GM18861 (cell line): Measurements from ENCODE around the gene CXCL14.

ENCODE experiments used
- ATAC-seq: cut with Tn5 transposase; IDR thresholded peaks from one replicate; pipeline ENCODE4 v1.9.1; 2021; ENCODE audit not compliant: unreplicated experiment

The CXCL14 gene

DNA sequence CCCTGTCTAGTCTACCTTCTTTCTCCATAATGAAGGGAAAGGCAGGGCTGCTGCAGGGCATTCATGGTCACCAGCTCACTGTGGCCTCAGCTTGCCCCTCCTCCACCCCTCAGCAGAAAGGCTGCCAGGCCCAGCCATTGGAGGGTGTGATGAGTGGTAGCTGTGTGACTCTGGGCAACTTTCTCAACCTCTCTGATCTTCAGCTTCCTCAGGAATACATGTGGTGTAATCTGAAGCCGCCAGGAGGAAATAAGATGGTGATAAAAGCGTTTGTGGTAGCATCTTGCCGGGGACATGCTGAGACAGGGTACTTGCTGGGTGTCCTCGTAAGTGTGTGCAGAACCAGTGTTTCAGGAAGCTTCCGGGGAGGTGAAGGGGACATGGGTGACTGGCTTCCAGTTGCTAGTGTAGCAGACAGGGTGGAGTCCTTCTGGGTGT, 9.8 kb downstream of the CXCL14 start:
- ATAC-seq: no peak

DNA sequence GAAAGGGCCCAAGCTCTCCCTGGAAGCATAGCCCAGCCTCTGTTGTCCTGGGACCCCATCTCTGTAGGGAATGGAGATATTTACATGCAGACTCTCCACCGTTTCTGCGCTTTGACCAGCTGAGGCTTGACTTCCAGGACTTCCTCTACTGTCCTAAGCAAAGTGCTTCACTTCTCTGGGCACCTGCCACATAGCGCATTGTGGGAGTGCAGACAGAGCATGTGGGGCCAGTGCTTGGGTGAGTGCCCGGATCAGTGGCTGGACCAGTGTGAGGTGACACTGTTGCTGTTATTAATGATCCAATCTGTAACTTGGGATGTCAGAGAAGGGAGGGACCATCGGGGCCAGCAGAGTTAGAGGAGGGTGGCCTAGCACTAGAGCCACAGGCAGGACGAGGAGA, 10.5 kb downstream of the CXCL14 start:
- no peak for ATAC-seq

DNA sequence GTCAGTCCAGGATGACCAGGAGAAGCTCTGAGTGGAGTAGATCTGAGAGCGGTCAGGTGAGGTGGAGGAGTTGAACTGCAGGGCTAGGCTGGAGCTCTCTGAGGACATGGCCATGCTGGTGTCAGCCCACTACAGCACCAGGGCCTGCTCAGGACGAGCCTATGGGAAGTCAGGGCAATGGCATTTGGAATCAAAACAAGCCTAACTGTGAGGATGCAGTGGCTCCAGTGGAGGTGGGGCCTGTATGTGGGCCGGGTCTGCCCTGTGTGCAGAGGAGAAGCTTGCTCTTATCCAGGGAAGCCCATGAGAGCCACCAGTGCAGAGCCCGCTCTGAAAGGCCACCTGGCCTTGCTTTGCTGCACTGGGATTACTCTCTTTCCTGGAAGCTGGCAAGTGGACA, 11.1 kb downstream of the CXCL14 start:
- ATAC-seq: no peak

DNA sequence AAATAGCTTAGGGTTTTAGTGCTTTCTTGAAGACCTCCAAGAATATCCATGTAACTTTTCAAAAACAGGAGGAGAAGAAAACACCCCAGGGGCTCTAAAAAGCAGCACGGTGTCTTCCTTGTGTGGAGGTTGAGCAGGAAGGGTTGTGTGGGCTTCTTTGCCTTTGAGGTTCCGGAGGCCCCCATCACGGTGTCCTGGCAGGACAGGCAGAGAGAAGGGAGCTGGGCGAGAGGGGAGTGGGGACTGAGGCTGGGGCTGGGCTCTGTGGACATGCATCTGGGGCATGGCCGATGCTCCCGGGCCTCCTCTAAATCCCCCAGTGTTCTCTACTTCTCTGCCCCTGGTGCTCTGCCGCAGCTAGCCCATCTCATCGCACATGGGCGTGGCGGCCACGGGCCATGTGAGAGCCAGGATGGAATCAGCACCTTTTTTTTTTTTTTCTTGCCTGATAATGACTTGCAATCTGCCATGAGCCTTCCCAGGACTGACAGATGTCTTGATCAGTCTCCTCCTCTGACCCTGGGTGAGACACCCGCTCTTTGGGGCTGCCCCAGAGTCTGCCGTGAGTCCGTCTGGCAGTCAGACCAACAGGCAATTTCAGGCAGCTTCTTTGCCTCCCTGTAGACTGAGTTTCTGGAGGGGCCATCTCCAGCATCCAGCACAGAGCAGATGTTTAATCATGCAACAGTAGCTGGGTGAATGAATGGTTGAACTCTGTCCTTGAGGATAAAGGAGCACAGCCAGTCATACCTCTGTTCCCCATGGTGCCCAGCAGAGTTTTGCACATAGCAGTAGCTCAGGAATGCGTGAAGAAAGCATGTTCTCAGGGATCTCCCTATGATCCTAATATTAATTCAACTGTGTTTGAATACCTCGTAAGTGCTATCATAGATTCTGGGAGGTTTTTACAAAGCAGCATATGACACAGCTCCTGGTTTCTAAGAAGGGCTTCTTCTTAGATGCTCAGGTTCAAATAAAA, 12.1 kb downstream of the CXCL14 start:
- no peak for ATAC-seq

DNA sequence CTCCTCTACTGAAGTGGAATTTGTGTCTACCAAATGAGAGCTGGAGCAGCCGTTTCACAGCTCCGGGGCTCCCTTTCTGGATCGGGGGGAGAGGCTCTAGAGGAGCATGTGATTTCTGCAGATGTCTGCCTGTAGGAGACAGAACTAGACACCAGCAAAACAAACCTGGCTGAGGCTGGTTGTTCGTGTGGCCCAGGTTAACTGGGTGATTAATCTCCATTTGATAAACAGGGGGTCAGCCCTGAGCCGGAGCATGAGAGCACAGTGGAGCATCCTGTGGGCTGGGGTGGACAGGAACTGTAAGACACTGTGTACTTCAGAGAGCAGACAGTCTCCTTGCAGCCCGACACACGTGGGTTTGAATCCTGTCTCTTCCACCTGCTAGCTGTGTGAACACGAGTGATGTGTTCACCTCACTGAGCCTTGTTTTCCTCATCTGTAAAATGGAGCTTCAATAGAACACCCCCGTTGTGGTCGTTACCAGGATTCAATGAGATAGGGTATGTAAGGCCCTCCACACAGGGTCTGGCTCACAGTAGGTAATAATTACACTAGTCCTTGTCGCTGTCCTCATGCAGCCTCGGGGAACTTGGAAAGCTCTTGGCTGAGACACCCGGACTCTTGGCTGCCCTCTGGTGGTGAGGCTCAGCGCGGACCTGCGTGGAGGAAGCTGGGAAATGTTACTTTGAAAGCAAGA, 12.9 kb downstream of the CXCL14 start:
- no peak for ATAC-seq

DNA sequence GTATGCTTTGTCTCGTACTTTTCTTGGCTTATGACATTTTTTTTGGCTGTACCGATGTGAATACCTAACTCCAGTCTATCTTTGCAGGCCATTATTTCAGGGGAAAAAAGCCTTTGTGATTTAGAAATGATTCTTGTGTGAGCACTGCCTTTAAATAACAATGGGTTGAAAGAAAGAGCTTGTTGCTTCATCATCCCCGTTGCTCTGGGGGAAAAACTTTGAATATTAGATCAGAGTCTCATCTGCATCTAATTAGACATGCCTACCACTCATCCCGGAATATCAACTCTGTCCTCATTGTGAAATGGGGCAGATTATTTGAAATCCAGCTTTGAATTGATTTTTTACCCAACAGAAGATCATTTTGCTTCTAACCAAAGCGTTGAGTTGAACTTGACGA, 13.5 kb downstream of the CXCL14 start:
- no peak for ATAC-seq

DNA sequence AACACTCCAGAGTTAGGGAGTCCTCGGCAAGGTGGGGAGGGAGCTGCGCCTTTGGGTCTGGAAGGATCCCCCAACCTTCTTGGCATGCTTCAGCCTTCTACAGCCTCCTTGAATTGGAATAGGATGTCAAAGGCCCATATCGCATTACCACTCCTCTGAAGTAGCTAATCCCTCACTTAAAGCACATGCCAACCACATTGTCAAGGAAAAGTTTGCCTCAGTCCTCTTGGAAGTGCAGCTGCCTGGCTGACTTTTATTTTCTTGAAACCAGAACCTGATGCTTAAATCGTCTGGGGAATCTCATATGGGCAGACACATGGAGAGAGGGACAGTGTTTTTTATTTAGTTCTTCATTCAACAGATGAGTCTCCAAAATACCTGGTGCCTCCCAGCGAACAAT, 14.5 kb downstream of the CXCL14 start:
- no peak for ATAC-seq

DNA sequence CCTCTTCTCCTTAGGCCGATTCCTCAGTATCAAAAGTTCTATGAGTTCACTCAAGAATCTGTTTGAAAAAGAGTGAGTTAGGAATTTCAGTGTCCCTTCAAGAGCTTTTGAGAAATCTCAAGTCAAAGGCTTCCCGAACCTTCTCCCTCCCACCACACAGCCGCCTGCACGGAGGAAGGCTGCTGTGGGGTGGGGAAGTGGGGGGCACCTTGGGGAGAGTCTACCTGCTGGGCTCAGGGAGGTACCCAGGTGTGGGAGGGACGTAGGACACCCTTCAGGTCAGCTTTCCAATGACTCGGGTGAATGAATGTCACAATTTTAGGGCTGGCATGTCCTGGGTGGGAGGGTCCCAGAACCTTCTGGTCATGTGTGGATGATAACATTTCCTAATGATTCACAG, 17.5 kb downstream of the CXCL14 start:
- no peak for ATAC-seq

DNA sequence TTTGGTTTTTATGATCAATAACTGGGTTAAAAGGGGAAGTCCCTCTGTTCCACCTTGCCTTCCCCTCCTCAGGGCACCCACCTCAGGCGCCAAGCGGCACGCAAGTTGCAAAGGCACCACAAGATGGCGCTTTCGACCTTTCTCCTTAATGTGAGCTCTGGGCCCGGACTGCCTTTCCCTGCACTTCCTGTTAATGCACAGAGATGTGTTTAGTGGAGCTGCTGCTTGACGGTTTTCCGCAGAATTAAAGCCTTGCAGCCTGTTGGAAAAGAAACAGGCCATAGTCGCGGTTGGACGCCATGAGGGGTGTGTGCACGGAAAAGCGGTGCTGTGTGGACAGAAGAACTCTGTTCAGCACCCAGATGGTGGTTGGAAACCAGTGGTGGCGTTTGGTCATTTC, 17.9 kb downstream of the CXCL14 start:
- ATAC-seq: peak; percentile 93

DNA sequence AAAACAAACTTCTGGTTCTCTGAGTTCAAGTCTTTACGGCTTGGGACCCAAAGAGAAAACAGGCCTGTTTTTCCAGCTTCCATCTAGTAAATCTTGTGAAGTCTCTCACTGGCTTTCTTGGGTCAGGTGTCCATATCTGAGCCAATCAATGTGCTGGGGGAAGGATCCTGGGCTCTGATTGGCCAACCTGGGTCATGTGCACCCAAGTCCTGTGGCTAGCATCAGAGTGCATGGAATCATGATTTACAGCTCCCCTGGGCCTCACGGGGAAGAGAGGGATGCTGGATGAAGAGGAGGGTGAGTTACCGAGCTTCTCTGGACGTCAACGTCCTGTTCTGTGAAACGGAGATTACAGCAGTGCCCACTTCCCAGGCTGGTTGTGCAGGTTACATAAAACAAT, 19.4 kb downstream of the CXCL14 start:
- no peak for ATAC-seq

DNA sequence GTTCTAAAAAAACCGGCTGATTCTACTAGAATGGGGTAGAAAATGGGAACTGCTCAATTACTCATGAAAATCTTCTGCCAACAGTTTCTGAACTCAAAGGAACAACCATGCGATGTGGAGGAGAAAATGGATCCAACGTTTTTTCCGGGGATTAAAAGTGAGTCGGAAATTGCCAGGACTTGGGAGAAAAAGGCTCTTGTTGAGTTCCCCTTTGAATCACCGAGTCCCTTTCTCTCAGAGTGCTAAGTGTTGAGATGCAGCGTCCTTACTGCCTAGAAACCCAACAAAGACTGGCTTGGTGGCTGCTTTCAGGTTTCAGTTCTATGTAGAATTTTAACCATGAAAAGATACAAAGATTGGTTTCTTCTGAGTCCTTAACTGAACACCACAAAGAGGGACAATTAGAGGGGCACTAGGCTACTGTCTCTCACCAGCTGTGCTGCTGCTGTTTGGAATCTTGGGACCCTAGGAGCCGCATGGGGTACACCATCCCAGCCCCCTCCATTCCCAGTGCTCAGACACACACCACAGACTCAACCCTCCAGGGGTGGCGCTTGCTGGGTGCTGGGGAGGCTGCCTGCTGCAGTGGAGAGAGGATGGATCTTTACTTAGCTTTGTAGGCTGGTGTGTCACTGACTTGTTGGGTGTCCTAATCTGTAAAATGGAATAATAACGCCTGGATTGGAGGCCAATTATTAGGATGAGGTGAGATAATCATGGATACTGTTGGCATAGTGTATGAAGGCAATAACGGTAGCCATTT, 21.5 kb downstream of the CXCL14 start:
- ATAC-seq: no peak

DNA sequence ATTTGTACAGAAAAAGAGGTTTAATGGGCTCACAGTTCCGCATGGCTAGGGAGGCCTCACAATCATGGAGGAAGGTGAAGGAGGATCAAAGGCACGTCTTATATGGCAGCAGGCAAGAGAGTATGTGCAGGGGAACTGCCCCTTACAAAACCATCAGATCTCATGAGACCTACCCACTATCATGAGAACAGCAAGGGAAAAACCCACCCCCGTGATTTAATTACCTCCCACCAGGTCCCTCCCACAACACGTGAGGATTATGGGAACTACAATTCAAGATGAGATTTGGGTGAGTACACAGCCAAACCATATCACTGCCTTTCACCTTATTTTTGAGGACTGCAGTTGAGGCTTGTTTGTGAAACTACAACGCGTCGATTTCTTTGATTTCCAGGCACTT, 22.2 kb downstream of the CXCL14 start:
- ATAC-seq: no peak

DNA sequence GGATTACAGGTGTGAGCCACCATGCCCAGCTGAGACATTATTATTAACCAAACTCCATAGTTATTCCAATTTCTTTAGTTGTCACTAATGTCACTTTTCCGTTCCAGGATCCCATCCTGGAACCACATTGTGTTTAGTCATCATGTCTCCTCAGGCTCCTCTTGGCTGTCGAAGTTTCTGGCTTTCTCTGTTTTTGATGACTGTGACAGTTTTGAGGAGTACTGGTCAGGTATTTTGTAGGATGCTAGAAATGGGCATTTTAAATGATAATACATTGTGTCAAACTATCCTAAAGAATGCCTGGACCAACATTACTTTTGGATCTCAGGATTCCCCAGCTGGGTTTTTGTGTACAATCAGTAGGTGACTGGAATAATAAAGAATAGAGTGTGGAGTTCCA, 23.3 kb downstream of the CXCL14 start:
- no peak for ATAC-seq

DNA sequence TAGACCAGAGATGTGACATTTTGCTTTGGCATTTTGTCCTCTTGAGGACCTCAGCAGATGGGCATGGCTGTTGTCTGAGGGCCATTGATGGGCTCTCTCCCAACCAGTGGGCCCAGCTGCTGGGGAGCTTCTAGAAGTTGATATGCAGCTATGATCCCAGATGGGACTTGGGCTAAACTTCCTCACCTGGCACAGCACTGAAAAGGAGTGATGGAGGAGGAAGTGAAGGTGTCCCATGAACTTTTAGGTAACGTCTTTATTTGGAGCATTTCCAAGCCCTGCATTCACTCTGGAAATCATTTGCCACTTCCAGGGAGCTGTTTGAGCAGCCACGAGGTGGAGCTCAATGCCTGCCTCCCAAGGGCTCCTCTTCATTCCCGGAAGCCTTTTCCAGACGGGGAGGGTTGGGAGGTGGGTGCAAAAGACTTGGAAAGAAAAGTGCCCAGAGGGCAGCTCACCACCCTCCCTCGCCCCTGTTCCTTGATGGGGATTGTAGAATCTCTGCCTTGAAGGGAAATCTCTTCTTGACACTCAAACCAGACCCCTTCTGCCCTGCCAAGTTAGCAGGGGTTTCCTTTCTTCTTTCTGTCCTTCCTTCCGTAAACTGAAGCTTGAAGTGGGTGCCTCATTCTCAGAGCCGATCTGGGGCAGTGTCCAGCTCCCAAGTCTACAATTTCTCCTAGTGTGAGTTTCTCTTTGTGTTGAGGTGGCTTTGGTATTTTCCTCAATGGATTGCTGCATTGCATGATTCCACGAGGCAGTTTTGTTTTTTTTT, 24.9 kb downstream of the CXCL14 start:
- ATAC-seq: no peak

DNA sequence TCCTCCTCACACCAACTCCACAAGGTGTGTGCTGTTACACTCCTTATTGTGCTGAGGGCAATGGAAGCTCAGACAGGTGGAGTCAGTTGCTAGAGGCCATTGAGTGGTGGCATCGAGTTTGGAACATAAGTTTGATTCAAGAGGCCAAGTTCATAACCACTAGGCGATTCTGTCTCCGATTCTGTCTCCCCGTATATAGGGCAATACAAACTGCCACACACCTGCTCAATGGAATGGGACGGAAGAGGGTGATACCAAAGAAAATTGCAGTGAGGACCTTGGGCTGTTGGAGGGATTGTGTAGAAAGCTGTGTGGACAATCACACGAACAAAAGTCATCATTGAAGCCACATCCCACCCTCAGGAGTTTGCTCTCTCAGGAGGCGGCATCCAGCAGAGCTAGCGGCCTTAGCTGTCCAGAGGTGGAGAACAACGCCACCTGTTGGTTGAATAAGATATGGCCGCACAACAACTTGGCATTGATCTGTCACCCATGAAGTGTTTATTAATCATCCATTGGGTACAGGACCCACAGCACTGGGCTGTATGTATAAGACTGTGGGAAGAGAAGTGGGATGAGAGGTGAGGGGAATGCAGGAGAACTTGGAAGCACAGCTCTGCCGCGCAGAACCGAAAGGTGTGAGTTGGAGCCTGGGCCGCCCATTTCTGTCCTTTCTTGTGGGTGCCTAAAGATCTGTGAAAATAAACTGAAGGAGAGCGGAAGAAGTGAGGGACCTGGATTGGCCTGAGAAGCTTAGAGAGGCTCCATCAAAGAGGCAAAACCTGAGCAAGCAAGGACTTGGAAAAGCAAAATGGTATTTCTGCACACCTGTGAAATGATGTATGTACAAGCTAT, 27.0 kb downstream of the CXCL14 start:
- peak; percentile 60 for ATAC-seq

DNA sequence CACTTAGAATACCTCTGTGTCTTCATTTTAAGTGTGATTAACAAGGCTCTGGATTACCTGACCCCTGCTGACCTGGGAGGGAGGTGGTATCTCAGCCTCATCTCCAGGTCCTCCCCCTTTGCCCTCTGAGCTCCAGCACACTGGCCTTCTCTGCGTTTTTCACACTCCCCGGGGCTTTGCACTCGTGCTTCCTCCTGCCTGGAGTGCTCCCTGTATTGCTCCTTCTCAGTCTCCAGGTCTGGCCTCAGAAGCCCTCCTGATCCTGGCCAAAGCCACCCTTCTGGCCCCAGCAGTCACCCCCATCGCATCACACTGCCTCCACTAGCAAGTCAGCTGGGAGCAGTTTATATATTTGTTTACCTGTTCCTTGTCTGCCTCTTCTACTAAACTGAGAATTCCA, 29.4 kb downstream of the CXCL14 start:
- ATAC-seq: no peak

DNA sequence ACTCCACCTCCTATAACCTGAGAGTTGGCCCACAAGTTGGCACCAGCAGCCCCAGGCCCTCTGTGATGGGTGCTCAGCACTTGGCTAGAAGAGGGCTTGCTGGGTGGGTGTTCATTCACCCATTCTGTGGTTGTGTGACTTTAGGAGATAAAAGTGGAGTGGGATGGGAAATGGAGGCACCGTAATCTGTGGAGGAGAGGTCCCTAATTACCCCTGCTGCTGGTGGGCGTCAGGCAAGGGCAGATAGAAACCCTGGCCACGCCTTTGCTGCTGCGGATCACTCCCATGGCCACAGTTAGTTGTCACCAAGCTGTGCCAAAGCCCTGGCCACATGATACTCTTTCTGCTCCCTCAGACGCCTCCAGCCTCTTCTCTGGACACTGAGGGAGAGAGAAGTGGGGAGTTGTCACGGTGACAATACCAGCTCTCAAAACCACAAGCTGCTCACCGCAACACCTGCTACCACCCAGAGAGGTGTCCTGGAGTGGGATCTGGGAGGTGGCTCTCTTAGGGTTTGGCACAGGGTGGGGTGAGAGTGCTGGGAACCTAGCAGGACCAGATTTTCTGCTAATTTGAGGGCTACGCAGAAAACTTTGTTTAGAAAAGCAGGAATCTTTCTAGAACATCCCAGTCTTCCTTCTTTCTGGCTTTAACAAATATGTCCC, 31.1 kb downstream of the CXCL14 start:
- no peak for ATAC-seq

DNA sequence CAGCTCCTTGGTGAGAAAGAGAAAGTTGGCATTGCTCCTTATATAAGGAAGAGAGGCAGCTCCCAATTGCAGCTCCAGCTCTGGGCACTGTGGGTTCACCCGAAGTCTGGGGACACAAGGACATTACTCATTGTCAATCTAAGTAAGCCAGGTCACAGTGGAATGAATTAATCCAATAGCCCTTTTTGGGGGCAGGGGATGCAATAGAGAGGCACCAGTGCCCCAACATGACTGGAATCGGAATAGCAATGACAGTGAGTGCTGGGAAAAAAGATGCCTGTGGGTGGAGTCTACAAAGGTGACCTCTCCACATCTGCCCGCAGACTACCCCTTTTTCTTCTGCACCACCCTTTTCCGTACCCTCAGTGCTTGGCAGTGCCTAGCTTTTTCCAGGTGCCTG, 31.9 kb downstream of the CXCL14 start:
- ATAC-seq: no peak

DNA sequence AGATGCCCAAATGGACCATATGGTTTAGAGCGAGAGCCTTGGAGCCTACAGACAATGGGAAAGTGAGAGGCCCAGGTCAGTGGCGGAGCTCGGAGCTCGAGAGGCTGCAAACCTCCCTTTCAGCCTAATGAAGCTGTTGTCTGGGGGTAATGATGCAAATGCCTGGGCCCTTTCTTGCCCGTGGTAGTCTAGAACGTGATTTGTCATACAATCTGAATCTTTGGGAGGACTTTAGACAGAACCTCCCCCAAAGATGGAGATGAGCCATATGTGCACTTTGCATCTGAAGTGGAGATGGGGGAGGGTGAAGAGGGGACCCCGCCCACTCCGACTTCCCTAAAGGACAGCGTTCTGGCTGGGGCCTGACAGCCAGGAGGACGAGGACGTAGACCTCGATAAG, 32.7 kb downstream of the CXCL14 start:
- ATAC-seq: no peak
